ENCODE results near the gene ULK3.

Gene ULK3

GRCh38 chr15:74823324-74823723 lies 19.6 kb downstream of the ULK3 start:
- no peak for DNase-seq

DNA sequence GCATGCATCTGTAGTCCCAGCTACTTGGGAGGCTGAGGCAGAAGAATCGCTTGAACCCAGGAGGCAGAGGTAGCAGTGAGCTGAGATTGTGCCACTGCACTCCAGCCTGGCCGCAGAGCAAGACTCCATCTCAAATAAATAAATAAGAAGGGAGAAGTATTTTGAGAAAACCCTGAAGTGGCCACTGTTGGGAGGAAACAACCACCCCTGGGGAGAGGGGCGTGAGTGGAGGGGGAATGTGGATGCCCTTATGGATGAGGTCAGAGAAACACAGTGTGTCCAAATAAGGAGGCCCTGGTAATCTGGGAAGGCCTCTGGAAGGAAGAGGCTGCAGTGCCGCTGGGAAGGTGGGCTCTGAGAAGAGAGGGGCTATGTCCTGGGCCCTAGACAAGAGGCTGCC lies 20.7 kb downstream of the ULK3 start:
- no peak for DNase-seq

DNA sequence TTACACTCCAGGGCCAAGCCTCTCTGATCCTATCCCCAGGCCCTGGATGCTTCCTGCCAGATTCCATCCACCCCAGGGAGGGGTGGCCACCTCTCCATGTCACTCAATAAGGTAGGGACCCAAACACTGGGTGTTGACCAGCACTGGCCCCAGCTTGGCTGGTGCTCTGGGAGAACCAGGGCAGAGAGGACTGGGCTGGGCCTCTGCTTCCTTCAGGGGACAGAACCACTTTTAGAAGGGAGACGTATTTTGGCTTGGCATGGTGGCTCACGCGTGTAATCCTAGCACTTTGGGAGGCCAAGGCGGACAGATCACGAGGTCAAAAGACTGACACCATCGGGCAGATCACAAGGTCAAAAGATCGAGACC lies 21.2 kb downstream of the ULK3 start:
- no peak for DNase-seq

- DNase-seq: no peak
Observed at GRCh38 chr15:74821091-74821789, 21.7 kb downstream of the ULK3 start.

DNA sequence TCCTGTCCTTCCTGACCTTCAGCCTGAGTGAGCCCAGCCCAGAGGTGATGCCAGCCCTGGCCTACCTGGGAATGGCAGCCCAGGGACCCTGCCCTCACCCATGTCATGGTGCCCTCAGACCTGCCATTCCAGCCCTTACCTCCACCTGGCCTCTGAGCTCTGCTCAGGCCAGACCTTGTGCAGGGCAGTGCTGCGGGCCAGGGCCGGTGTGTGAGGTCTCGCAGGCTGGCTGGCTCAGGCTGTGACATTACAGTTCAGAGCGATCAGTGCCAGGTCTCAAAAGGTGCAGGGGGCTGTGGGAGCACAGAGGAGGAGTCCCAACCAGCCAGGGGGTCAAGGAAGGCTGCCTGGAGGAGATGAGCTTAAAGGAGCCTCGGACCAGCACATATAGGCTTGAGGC lies 22.9 kb downstream of the ULK3 start:
- DNase-seq: no peak

DNA sequence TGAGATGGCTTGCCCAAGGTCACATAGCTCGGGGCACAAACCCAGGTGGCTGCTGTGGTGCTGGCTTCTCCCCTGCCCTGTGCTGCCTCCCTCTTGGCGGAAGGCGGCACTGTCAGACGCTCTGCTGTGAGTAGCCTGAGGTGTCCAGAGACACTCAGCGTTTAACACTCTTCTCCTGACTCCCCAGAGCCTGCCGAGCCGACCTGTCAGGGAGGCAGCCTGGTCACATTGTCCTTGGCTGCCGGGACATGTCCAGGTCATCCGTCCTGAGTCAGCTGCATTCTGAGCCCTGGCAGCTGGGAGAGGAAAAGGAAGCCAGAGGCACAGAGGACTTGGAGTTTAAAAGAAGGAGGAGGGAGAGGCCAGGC lies 25.6 kb downstream of the ULK3 start:
- peak in 3 of 56 donors; percentile 15 to 41 (median 27) for DNase-seq

DNA sequence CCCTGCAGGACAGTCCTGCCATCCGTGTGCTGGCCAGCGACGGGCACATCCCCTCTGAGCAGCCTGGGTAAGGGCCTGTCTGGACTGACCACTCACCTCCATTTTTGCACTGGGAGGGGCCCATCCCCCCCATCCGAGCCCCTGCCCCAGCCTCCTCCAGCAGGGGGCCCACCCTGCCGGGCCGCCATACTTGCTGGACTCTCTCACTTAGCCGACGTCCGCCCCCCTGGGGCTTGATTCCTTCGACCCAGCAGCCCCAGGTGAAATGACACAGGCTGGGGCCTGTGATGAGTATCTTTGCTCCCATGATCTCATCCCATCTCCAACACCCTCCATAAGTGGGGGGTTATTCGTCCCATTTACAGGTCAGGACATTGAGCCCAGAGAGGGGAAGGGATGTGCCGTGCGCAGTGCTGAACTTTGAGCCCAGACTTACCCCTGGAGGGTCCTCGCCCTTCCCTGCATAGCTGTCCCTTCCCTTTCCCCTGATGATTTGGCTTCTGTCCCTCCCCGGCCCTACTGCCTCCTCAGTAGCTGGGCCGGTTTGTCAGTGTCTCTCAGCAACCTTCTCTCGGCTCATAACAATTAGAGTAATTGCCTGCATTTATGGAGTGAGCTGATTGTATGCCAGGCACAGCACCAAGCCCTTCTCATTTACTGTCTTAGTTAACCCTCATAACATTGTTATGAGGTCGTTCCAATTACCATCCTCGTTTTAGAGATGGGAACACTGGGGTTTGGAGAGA lies 26.2 kb downstream of the ULK3 start:
- DNase-seq: no peak

DNA sequence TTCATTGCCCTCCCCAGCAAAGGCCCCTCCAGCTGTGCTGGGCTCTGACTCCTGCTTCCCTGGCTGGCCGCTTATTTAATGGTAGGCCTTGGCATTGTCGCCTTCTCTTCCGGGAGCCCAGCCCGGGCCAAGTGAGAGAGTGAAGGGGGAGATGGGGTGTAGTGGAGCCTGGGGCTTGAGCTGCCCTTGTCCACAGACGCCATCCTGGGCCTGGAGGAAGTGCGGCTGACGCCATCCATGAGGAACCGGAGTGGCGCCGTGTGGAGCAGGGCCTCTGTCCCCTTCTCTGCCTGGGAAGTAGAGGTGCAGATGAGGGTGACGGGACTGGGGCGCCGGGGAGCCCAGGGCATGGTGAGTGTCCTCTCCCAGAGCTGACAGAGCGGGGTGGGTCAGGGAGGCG lies 27.0 kb downstream of the ULK3 start:
- no peak for DNase-seq

GRCh38 chr15:74815121-74815934 lies 27.6 kb downstream of the ULK3 start:
- peak in 3 of 56 donors; percentile 9 to 50 (median 16) for DNase-seq

DNA sequence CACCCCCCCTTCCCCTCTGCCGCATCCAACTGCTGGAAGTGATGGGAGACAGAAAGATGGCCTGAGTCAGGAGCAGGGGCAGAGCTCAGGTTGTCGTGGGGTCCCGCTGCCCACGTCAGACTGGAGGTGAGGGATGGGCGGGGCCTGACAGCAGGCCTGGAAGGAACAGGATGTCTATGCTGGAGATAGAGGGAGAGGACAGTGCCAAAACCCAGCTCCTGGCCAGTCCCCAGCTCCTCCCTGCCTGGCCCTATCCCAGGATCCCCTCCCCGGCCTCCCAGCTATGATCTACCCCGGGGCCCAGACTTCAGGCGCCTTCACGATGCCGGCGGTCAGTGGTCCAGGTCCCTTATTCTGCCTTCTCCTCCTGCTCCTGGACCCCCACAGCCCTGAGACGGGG lies 30.4 kb downstream of the ULK3 start, which contains the start of gene LMAN1L:
LMAN1L (plus strand) TSS at position 303 of the 400 bp plus-strand sequence; CDS start at position 323, 20 bp downstream.
- no peak for DNase-seq

DNA sequence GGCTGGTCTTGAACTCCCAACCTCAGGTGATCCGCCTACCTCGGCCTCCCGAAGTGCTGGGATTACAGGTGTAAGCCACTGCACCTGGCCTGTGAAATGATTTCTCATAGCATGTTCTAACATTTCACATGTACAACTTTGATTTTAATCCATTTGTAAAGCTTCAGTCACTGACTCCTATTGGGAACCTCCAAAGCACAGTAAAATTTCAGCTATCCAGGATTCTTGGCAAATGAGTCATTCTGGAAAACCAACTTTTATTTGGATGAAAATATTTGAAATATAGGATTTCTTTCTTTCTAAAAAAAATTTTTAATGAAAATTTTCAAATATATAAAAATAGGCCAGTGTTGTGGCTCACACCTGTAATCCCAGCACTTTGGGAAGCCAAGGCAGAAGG lies 33.0 kb downstream of the ULK3 start:
- no peak for DNase-seq

- DNase-seq: no peak
Observed at GRCh38 chr15:74809242-74809641, 33.7 kb downstream of the ULK3 start.

GRCh38 chr15:74808840-74809229 lies 34.1 kb downstream of the ULK3 start:
- DNase-seq: no peak

DNA sequence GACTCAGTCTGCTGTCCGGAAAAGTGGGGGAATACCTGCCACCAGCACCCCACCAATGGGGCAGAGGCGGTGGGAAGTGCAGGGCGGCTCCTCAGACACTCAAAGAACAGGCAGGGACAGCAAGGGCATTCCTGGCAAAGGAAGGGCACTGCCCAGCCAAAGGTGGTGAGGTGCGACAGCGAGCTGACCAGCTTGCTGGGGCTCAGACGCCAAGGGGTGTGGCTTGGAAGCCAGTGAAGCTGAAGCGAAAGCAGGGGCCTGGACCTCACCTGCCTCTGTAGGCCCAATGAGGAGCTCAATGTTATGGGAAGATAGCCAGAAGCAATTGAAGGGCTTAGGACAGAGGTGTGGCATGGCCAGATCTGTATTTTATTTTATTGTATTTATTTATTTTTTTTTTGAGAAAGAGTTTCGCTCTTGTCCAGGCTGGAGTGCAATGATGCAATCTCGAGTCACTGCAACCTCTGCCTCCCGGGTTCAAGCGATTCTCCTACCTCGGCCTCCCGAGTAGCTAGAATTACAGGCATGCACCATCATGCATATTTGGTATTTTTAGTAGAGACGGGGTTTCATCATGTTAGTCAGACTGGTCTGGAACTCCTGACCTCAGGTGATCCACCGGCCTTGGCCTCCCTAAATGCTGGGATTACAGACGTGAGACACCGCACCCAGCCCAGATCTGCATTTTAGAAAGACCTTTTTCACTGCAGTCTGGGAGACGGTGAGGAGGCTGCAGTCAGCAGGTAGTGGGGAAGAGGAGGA lies 34.7 kb downstream of the ULK3 start:
- no peak for DNase-seq

DNA sequence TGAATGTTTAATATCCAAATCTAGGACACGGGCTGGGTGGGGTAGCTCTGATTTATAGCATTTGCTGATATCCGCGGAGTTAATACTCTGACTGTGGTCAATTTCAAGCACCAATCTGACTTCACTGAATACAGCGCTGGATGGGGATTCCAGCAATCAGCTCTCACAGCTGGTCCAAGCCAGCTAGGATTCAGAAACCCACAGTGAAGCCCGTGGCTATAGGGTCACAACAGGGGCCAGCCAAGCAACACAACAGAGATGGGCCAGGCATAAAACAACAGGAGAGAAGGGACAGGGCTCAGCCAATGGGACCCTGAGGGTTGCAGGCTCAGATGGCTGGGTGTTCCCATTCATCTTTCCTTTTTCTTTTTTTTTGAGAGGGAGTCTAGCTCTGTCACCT lies 35.7 kb downstream of the ULK3 start:
- no peak for DNase-seq

GRCh38 chr15:74804935-74805334 lies 38.0 kb downstream of the ULK3 start:
- no peak for DNase-seq

GRCh38 chr15:74802862-74803447 lies 40.0 kb downstream of the ULK3 start:
- DNase-seq: no peak

- no peak for DNase-seq
Observed at GRCh38 chr15:74802290-74802689, 40.7 kb downstream of the ULK3 start.

- no peak for DNase-seq
Observed at GRCh38 chr15:74801311-74801997, 41.5 kb downstream of the ULK3 start.

GRCh38 chr15:74800559-74801094 lies 42.3 kb downstream of the ULK3 start:
- peak in 1 of 56 donors; percentile 31 for DNase-seq

All from nucleus accumbens (tissue), 56 donors.